ENCODE measurements around the gene TRRAP.

GRCh38 chr7:98985945-98986344 is 107.6 kb downstream of the TRRAP start:
- TF ChIP-seq CTCF (IDR thresholded peaks at IDR 0.05) = no peak
- no peak for TF ChIP-seq POLR2A (IDR thresholded peaks at IDR 0.05)
- no peak for TF ChIP-seq POLR2AphosphoS5 (IDR thresholded peaks at IDR 0.05)
